ENCODE results near the gene UHRF1. TPM values are rescaled to one million over a fixed set of nuclear protein-coding genes. Genes with fewer than 3 reads are reported as not detected.
A peak's percentile ranks its signal among the peaks of the same experiment; 100 is the strongest.

UHRF1 gene
- total and polyA plus RNA-seq, 2 of the 13 experiments (the other 11 are each of a cell fraction or from before 2014, with no cell fraction given): 6.8 to 78.4 TPM

DNA sequence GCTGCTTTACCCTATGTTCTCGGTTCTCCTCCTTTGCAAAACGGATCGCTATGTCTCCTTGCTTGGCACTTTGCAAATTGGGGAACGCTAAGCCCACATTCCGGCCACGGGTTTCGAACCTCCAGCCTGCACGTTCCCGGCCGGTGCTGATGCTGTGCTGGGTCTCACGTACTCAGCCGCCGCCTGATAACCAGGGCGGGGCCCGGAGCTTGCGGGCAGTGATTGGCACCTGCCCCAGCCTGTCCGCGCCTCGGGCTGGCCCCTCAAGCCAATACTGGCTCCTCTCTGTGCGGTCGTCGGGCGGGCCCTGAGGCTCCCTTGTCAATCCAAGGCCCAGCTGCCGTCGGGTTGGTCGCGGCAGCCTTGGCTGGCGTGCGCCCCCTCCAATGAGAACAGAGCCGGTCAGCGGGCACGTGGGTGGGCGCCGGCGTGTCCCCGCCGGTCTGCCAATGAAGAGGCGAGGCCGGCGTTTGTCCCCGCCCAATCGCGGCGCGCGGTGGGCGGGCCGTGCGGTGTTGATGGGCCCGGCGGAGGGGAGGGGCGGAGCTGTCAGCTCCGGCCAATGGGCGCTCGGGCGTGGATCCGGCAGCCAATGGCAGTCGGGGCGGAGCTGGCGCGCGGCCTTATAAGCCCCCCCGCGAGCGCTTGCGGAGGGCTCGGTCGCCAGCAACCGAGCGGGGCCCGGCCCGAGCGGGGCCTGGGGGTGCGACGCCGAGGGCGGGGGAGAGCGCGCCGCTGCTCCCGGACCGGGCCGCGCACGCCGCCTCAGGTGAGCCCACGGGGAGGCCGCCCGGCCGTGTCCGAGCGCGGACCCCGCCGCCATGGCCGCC lies 59.4 kb downstream of the UHRF1 start, which contains the start of gene KDM4B (continued):
- TF ChIP-seq, protein P1, sequence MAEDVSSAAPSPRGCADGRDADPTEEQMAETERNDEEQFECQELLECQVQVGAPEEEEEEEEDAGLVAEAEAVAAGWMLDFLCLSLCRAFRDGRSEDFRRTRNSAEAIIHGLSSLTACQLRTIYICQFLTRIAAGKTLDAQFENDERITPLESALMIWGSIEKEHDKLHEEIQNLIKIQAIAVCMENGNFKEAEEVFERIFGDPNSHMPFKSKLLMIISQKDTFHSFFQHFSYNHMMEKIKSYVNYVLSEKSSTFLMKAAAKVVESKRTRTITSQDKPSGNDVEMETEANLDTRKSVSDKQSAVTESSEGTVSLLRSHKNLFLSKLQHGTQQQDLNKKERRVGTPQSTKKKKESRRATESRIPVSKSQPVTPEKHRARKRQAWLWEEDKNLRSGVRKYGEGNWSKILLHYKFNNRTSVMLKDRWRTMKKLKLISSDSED (CRISPR knock-in tag; IDR thresholded peaks at IDR 0.05): no peak
- peak; percentile 76; the same call in 1 of the 2 replicates for TF ChIP-seq HDAC2 (CRISPR knock-in tag; IDR thresholded peaks at IDR 0.05)
- TF ChIP-seq HNF4G (IDR thresholded peaks at IDR 0.05; ENCODE audit: borderline replicate concordance, low read depth, low read length): no peak
- 0 out of 2 replicates have a peak, but pooled peaks have one; percentile 33 for TF ChIP-seq HNF4G (CRISPR knock-in tag; IDR thresholded peaks at IDR 0.05; ENCODE audit: borderline replicate concordance, low read depth)
- 0 out of 2 replicates have a peak, but pooled peaks have one; percentile 58 for TF ChIP-seq ZNF761 (CRISPR knock-in tag; conservative IDR thresholded peaks at IDR 0.05)
- TF ChIP-seq, protein P2, sequence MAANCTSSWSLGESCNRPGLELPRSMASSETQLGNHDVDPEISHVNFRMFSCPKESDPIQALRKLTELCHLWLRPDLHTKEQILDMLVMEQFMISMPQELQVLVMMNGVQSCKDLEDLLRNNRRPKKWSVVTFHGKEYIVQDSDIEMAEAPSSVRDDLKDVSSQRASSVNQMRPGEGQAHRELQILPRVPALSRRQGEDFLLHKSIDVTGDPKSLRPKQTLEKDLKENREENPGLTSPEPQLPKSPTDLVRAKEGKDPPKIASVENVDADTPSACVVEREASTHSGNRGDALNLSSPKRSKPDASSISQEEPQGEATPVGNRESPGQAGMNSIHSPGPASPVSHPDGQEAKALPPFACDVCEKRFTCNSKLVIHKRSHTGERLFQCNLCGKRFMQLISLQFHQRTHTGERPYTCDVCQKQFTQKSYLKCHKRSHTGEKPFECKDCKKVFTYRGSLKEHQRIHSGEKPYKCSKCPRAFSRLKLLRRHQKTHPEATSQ (CRISPR knock-in tag; IDR thresholded peaks at IDR 0.05; ENCODE audit: borderline replicate concordance): no peak
- TF ChIP-seq ZNF253 (CRISPR knock-in tag; IDR thresholded peaks at IDR 0.05; ENCODE audit: borderline replicate concordance): no peak
- no peak for TF ChIP-seq ZNF720 (CRISPR knock-in tag; IDR thresholded peaks at IDR 0.05)
- TF ChIP-seq KMT2B (CRISPR knock-in tag; IDR thresholded peaks at IDR 0.05): peak; percentile 71; the same call in 1 of the 2 replicates
- TF ChIP-seq CAMTA2 (CRISPR knock-in tag; IDR thresholded peaks at IDR 0.05; ENCODE audit: borderline replicate concordance): no peak
- TF ChIP-seq KAT2B (IDR thresholded peaks at IDR 0.05; ENCODE audit: borderline replicate concordance, low read depth, low read length): no peak
- TF ChIP-seq ZNF577 (CRISPR knock-in tag; IDR thresholded peaks at IDR 0.05; ENCODE audit: borderline replicate concordance, low read depth): no peak
- TF ChIP-seq KDM5B (CRISPR knock-in tag; IDR thresholded peaks at IDR 0.05; ENCODE audit: borderline replicate concordance): no peak
- TF ChIP-seq CC2D1A (CRISPR knock-in tag; IDR thresholded peaks at IDR 0.05): peak; percentile 91; the same call in 1 of the 2 replicates
- TF ChIP-seq NFATC3 (CRISPR knock-in tag; IDR thresholded peaks at IDR 0.05): no peak
- no peak for TF ChIP-seq ZNF83 (CRISPR knock-in tag; IDR thresholded peaks at IDR 0.05; ENCODE audit: borderline replicate concordance)
- peak; percentile 67 for TF ChIP-seq HDAC1 (CRISPR knock-in tag; IDR thresholded peaks at IDR 0.05)
- peak; percentile 99 for TF ChIP-seq RFXAP (CRISPR knock-in tag; IDR thresholded peaks at IDR 0.05; ENCODE audit: borderline replicate concordance)
- TF ChIP-seq, protein P3, sequence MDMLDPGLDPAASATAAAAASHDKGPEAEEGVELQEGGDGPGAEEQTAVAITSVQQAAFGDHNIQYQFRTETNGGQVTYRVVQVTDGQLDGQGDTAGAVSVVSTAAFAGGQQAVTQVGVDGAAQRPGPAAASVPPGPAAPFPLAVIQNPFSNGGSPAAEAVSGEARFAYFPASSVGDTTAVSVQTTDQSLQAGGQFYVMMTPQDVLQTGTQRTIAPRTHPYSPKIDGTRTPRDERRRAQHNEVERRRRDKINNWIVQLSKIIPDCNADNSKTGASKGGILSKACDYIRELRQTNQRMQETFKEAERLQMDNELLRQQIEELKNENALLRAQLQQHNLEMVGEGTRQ (IDR thresholded peaks at IDR 0.05; ENCODE audit: low read depth, low read length): peak; percentile 87
- TF ChIP-seq, protein P3 (CRISPR knock-in tag; IDR thresholded peaks at IDR 0.05; ENCODE audit: borderline replicate concordance): peak; percentile 93; the same call in 1 of the 2 replicates
- 0 out of 2 replicates have a peak, but pooled peaks have one; percentile 10 for TF ChIP-seq FOSL2 (CRISPR knock-in tag; IDR thresholded peaks at IDR 0.05)
- TF ChIP-seq ZNF589 (CRISPR knock-in tag; conservative IDR thresholded peaks at IDR 0.05): no peak
- TF ChIP-seq ZSCAN12 (CRISPR knock-in tag; IDR thresholded peaks at IDR 0.05): 0 out of 2 replicates have a peak, but pooled peaks have one; percentile 48
- TF ChIP-seq GPN1 (CRISPR knock-in tag; IDR thresholded peaks at IDR 0.05; ENCODE audit: borderline replicate concordance): no peak
- TF ChIP-seq NFIB (CRISPR knock-in tag; IDR thresholded peaks at IDR 0.05; ENCODE audit: borderline replicate concordance): no peak
- no peak for TF ChIP-seq ZFP62 (CRISPR knock-in tag; IDR thresholded peaks at IDR 0.05)
